ENCODE measurements around the gene ELP4.

DNA sequence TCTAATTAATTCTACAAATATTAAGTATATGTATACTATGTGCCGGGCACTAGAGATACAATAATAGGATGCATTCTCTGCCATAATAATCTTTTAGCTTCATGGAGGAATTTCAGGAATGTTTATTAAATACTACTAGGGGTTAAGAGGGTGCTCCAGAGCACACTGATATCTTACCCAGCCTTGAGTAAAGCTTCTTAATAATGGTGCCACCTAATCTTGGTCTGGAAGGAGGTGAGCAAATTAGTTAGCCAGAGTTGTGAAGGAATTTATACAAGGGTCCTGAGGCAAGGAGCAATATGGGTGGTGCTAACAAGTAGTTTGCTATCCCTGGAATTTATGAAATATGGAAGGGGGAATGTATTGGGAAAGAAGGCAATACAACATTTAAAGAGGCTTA, 21.7 kb downstream of the ELP4 start:
- TF ChIP-seq, protein P1, sequence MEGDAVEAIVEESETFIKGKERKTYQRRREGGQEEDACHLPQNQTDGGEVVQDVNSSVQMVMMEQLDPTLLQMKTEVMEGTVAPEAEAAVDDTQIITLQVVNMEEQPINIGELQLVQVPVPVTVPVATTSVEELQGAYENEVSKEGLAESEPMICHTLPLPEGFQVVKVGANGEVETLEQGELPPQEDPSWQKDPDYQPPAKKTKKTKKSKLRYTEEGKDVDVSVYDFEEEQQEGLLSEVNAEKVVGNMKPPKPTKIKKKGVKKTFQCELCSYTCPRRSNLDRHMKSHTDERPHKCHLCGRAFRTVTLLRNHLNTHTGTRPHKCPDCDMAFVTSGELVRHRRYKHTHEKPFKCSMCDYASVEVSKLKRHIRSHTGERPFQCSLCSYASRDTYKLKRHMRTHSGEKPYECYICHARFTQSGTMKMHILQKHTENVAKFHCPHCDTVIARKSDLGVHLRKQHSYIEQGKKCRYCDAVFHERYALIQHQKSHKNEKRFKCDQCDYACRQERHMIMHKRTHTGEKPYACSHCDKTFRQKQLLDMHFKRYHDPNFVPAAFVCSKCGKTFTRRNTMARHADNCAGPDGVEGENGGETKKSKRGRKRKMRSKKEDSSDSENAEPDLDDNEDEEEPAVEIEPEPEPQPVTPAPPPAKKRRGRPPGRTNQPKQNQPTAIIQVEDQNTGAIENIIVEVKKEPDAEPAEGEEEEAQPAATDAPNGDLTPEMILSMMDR (IDR thresholded peaks at IDR 0.05), result no peak
- TF ChIP-seq POLR2A (IDR thresholded peaks at IDR 0.05), result no peak
